Forelimb muscle (tissue), 1 donor: ENCODE measurements around the gene AMPH. TPM values are rescaled to one million over a fixed set of nuclear protein-coding genes. Genes with fewer than 3 reads are reported as not detected.
A peak's percentile ranks its signal among the peaks of the same experiment; 100 is the strongest.
"Not testable (repeated sequence)": the region's sequence is repeated elsewhere in the genome, so short reads cannot be mapped to it uniquely, and the experiment has no call there.

Source experiments
- DNase-seq: peaks from one replicate; pipeline ENCODE4 v3.0.0-alpha.2; 2013; ENCODE audit warnings: low read depth
- polyA plus RNA-seq: library from polyadenylated mRNA; unstranded; fragments of 120-200 nt; gene quantifications from one replicate; pipeline ENCODE4 v1.2.1, GENCODE V29; 2013; ENCODE audit not compliant: insufficient read length

Gene AMPH
- polyA plus RNA-seq, 1 donor: 7.0 TPM

GRCh38 chr7:38353431-38353881 is 277.7 kb downstream of the AMPH start:
- DNase-seq: not testable (repeated sequence)

GRCh38 chr7:38351601-38352000 is 279.6 kb downstream of the AMPH start:
- DNase-seq: no peak

GRCh38 chr7:38350777-38351176 is 280.4 kb downstream of the AMPH start:
- not testable (repeated sequence) for DNase-seq

GRCh38 chr7:38349869-38350583 is 281.1 kb downstream of the AMPH start:
- not testable (repeated sequence) for DNase-seq

- DNase-seq: not testable (repeated sequence)
Measured at GRCh38 chr7:38349126-38349795, 281.9 kb downstream of the AMPH start.

- not testable (repeated sequence) for DNase-seq
Measured at GRCh38 chr7:38345299-38346172, 285.6 kb downstream of the AMPH start.

- DNase-seq: not testable (repeated sequence)
Measured at GRCh38 chr7:38344741-38345140, 286.4 kb downstream of the AMPH start.

GRCh38 chr7:38342135-38342534 is 289.0 kb downstream of the AMPH start:
- not testable (repeated sequence) for DNase-seq

GRCh38 chr7:38341172-38341705 is 289.9 kb downstream of the AMPH start:
- not testable (repeated sequence) for DNase-seq

GRCh38 chr7:38339953-38340819 is 291.0 kb downstream of the AMPH start:
- no peak for DNase-seq

GRCh38 chr7:38336148-38336515 is 295.0 kb downstream of the AMPH start:
- DNase-seq: not testable (repeated sequence)

GRCh38 chr7:38335492-38336147 is 295.6 kb downstream of the AMPH start:
- DNase-seq: peak; percentile 22

GRCh38 chr7:38335128-38335491 is 296.1 kb downstream of the AMPH start:
- DNase-seq: no peak

GRCh38 chr7:38334163-38334562 is 297.0 kb downstream of the AMPH start:
- no peak for DNase-seq
